GM23338 (cell line): Measurements from ENCODE around the gene SHISA2.
"Not testable (repeated sequence)": the region's sequence is repeated elsewhere in the genome, so short reads cannot be mapped to it uniquely, and the experiment has no call there.

Experiments
- CREB1 ChIP-seq: fragments of 250-450 bp; sonication (Bioruptor Pico); IDR thresholded peaks from 2 replicates; pipeline ENCODE4 v1.5.0; 2020; ENCODE audit warnings: low read depth, mild to moderate bottlenecking, moderate library complexity
- EZH2 ChIP-seq: fragments of 200-600 bp; sonication (generic); IDR thresholded peaks from one replicate; pipeline ENCODE4 v1.8.0; 2017; ENCODE audit warnings: antibody characterized with exemption, mild to moderate bottlenecking, low read depth; ENCODE audit not compliant: unreplicated experiment
- EZH2phosphoT487 ChIP-seq: fragments of 200-600 bp; sonication (generic); IDR thresholded peaks from one replicate; pipeline ENCODE4 v1.8.1; 2018; ENCODE audit warnings: antibody characterized with exemption; ENCODE audit not compliant: unreplicated experiment
- JUNB ChIP-seq: IDR thresholded peaks from one replicate; pipeline ENCODE4 v1.6.1; 2016; ENCODE audit warnings: antibody characterized with exemption; ENCODE audit not compliant: unreplicated experiment
- NANOG ChIP-seq: IDR thresholded peaks from 2 replicates; pipeline ENCODE4 v1.6.1; 2016; ENCODE audit warnings: antibody characterized with exemption, borderline replicate concordance
- POLR2AphosphoS5 ChIP-seq: IDR thresholded peaks from 2 replicates; pipeline ENCODE4 v1.6.1; 2016; ENCODE audit warnings: antibody characterized with exemption, low read depth
- REST ChIP-seq: IDR thresholded peaks from one replicate; pipeline ENCODE4 v1.6.1; 2018; ENCODE audit warnings: antibody characterized with exemption; ENCODE audit not compliant: unreplicated experiment
- STAT1 ChIP-seq: IDR thresholded peaks from one replicate; pipeline ENCODE4 v1.6.1; 2016; ENCODE audit warnings: antibody characterized with exemption; ENCODE audit not compliant: unreplicated experiment
- ZNF114 ChIP-seq: fragments of 250-450 bp; sonication (Bioruptor Pico); IDR thresholded peaks from 2 replicates; pipeline ENCODE4 v1.5.0; 2020; ENCODE audit warnings: mild to moderate bottlenecking, moderate library complexity
- TF ChIP-seq, protein P1 (sequence below), 2 experiments: fragments of 200-600 bp in 1 of 2; sonication (generic) in 1 of 2; conservative IDR thresholded peaks; 2 replicates each; pipeline versions ENCODE4 v1.5.1 to v1.6.1; 2016 to 2017; ENCODE audit warnings: antibody characterized with exemption in 2 of 2, low read depth in 2 of 2, mild to moderate bottlenecking in 2 of 2, moderate library complexity in 1 of 2
- TF ChIP-seq, protein P2 (sequence below): IDR thresholded peaks from 2 replicates; pipeline ENCODE4 v1.6.1; 2016; ENCODE audit warnings: antibody characterized with exemption

GRCh38 chr13:26076821-26077220, 25.0 kb upstream of the SHISA2 start:
- not testable (repeated sequence) for TF ChIP-seq REST; EZH2; ZNF114 (CRISPR knock-in tag); NANOG; POLR2AphosphoS5; EZH2phosphoT487; CREB1; JUNB; STAT1
- TF ChIP-seq, protein P1, sequence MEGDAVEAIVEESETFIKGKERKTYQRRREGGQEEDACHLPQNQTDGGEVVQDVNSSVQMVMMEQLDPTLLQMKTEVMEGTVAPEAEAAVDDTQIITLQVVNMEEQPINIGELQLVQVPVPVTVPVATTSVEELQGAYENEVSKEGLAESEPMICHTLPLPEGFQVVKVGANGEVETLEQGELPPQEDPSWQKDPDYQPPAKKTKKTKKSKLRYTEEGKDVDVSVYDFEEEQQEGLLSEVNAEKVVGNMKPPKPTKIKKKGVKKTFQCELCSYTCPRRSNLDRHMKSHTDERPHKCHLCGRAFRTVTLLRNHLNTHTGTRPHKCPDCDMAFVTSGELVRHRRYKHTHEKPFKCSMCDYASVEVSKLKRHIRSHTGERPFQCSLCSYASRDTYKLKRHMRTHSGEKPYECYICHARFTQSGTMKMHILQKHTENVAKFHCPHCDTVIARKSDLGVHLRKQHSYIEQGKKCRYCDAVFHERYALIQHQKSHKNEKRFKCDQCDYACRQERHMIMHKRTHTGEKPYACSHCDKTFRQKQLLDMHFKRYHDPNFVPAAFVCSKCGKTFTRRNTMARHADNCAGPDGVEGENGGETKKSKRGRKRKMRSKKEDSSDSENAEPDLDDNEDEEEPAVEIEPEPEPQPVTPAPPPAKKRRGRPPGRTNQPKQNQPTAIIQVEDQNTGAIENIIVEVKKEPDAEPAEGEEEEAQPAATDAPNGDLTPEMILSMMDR (conservative IDR thresholded peaks at IDR 0.05; ENCODE audit: low read depth in 2 of 2) = not testable (repeated sequence)
- TF ChIP-seq, protein P2, sequence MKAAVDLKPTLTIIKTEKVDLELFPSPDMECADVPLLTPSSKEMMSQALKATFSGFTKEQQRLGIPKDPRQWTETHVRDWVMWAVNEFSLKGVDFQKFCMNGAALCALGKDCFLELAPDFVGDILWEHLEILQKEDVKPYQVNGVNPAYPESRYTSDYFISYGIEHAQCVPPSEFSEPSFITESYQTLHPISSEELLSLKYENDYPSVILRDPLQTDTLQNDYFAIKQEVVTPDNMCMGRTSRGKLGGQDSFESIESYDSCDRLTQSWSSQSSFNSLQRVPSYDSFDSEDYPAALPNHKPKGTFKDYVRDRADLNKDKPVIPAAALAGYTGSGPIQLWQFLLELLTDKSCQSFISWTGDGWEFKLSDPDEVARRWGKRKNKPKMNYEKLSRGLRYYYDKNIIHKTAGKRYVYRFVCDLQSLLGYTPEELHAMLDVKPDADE = not testable (repeated sequence)
